ENCODE data around the gene SLC19A1. TPM values are rescaled to one million over a fixed set of nuclear protein-coding genes. Genes with fewer than 3 reads are reported as not detected.
"Not testable (repeated sequence)": the region's sequence is repeated elsewhere in the genome, so short reads cannot be mapped to it uniquely, and the experiment has no call there.

Gene SLC19A1
- total RNA-seq, 4 donors from 2014 or later: 7.6 to 12.8 (median 10.3) TPM; not detected in 1

DNA sequence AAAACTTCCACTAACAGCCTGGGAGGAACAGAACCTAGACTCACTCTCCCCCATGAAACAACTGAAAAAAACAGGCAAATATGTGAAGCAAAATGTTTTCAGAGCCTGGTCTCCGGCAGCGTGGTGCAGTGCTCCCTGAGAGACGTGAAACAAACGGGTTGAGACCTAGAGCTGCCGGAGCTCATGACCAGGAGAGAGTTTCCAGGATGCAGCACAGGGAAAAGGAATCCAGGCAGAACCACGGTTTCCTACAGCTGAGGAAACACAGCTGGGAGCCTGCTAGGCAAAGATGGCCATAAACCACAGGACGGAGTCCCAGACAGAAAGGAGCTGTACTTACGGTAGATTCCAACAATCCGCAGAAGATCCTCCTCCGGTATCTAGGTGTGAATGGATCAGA is 20.2 kb upstream of the SLC19A1 start:
- H3K4me1 ChIP-seq: no peaks in the 10 kb centered on the region
- no peak overlapping the region for H3K27ac ChIP-seq
- TF ChIP-seq, protein P1, sequence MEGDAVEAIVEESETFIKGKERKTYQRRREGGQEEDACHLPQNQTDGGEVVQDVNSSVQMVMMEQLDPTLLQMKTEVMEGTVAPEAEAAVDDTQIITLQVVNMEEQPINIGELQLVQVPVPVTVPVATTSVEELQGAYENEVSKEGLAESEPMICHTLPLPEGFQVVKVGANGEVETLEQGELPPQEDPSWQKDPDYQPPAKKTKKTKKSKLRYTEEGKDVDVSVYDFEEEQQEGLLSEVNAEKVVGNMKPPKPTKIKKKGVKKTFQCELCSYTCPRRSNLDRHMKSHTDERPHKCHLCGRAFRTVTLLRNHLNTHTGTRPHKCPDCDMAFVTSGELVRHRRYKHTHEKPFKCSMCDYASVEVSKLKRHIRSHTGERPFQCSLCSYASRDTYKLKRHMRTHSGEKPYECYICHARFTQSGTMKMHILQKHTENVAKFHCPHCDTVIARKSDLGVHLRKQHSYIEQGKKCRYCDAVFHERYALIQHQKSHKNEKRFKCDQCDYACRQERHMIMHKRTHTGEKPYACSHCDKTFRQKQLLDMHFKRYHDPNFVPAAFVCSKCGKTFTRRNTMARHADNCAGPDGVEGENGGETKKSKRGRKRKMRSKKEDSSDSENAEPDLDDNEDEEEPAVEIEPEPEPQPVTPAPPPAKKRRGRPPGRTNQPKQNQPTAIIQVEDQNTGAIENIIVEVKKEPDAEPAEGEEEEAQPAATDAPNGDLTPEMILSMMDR (IDR thresholded peaks at IDR 0.05): no peak
- no peak for TF ChIP-seq POLR2A (IDR thresholded peaks at IDR 0.05)
- no peaks in the 10 kb centered on the region for H3K9me3 ChIP-seq
- DNase-seq: no peak
- no peaks in the 10 kb centered on the region for H3K36me3 ChIP-seq
- H3K27me3 ChIP-seq: no peaks in the 10 kb centered on the region
- H3K4me3 ChIP-seq: no peak overlapping the region
- intact Hi-C loops (cut with DNase I; ENCODE audit: low total_unique reads): no loop called here

DNA sequence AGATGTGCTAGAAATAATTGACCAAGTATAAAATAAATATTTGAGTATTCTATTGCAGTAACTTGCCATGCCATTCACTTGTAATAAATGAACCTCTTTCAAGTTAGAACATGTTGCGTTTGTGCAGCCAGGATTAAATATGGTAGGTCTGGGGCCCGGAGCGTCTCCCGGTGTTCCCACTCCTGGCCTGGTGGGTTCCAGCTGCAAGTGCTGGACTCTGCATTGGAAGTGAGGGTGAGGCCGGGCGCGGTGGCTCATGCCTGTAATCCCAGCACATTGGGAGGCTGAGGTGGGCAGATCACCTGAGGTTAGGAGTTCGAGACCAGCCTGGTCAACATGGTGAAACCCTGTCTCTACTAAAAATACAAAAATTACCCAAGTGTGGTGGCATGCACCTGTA is 19.0 kb upstream of the SLC19A1 start:
- H3K36me3 ChIP-seq; H3K4me1 ChIP-seq; intact Hi-C loops (cut with DNase I; ENCODE audit: low total_unique reads); H3K27ac ChIP-seq; H3K9me3 ChIP-seq; H3K4me3 ChIP-seq; H3K27me3 ChIP-seq: not testable (repeated sequence)
- DNase-seq: peak in 1 of 2 donors; percentile 1

DNA sequence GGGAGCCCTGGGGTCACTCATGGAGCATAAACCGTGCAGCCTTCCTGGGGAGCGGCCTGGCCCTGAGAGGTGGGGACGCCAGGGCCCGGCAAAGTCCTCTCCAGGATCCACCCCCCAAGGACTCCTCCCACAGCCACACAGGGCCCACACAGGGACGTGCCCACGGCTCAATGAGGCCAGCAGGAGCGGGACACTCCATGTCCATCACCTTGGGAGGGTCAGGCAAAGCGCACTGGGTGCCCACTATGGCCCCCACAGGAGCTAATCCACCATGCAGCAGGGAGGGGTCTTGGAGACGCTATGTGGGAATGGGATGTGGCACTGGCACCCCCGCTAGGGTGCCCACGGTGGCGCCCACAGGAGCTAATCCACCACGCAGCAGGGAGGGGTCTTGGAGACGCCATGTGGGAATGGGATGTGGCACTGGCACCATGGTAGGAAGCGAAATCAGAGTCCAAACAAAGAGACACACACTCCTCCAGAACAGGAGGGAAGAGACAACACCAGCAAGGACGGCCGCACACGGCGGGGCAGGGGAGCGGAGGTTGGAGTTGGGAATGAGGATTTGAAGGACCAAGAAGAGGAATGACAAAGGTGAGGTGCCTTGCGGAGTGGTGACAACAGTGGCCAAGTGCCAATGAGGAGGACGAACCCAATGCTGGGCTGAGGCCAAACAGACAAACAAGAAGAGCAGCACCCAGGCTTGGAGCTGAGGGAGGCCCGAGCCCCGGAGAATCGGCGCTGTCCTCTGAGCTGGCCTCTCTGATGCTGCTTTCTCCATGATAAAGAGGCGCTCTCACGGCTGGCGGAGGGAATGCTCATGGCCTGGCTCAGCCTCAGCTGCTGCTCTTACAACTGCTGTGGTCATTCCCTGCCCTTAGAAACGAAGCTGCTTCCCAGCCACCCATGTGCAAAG is 18.1 kb upstream of the SLC19A1 start:
- H3K27ac ChIP-seq: no peak overlapping the region
- peak in 1 of 2 donors; percentile 7 for DNase-seq
- no peaks in the 10 kb centered on the region for H3K9me3 ChIP-seq
- no peaks in the 10 kb centered on the region for H3K36me3 ChIP-seq
- intact Hi-C loops (cut with DNase I; ENCODE audit: low total_unique reads): no loop called here
- no peak overlapping the region for H3K4me3 ChIP-seq
- TF ChIP-seq, protein P1 (IDR thresholded peaks at IDR 0.05): no peak
- TF ChIP-seq POLR2A (IDR thresholded peaks at IDR 0.05): no peak
- no peaks in the 10 kb centered on the region for H3K27me3 ChIP-seq
- no peaks in the 10 kb centered on the region for H3K4me1 ChIP-seq

DNA sequence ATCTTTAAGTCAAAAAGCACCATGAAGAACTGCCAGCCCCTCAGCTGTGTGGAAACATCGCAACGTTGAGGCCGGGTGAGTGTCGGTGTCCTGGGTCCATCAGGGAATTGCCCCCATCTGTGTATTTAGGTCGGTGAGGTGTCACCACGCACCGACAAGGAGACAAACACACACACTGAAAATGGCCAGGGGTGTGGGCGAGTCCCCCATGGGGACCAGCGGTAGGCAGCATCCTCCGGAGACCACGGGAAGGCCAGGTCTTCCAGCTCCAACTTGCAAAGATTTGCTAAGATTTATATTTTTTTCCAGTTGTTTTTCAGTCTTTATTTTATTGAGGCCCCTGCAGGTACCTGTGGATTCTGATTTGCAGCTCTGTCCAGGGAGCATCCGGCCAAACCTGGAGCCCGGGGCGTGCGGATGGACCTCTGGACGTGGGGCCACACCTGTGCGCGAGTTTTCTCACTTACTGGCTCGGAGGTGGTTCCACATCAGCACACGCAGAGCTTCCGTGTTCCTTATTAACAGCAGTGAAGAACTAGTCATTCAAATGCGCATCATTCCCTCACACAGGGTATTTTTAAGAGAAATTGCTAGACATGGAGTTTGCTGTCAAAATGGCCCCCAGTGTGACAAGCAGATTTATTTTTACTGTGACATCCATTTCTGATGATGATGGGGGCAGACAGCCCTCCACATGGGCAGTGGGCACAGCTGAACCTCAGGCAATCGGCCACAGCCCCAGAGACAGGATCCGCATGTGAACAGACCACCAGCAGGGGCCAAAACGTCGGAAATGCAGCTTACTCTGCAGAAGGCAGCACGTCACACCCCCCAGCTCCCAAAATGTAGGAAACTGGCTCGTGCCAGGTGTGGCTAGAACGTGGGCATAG is 17.2 kb upstream of the SLC19A1 start:
- TF ChIP-seq POLR2A (IDR thresholded peaks at IDR 0.05): no peak
- TF ChIP-seq, protein P1 (IDR thresholded peaks at IDR 0.05): no peak
- no peaks in the 10 kb centered on the region for H3K36me3 ChIP-seq
- intact Hi-C loops (cut with DNase I; ENCODE audit: low total_unique reads): no loop called here
- no peak overlapping the region for H3K27ac ChIP-seq
- no peak overlapping the region for H3K4me3 ChIP-seq
- no peaks in the 10 kb centered on the region for H3K9me3 ChIP-seq
- no peaks in the 10 kb centered on the region for H3K4me1 ChIP-seq
- DNase-seq: peak in 1 of 2 donors; percentile 9
- H3K27me3 ChIP-seq: no peaks in the 10 kb centered on the region

DNA sequence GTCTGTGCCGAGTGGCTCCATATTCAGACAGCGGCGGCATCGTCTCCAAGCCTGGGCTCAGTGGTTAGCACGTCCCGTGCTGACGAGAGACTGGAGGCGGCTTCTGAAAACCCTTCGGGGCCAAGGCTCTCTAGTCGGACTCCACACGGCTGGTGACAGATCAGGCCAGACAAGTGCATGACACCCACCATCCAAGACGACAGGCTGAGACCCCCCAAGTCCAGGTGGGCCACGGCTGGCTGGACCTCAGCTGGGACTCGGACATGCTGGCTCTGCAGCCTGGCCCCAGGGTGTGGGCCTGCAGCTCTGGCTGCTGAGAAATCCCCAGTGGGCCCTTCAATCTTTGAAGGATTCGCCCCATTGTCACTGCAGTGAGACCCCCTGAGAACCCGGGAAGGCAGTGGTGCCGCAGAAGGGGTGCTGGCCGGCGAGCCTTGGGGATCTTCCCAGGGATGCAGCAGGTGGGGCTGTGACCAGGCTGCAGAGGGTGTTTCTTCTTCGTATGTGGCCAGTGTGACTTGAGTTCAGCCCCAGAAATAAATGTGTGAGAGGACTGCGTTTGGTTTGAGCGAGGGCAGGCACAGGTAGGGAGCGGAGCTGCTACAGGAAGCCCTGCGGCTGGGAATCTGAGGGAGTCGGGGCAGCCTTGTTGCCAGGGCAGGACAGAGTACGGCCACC is 15.9 kb upstream of the SLC19A1 start:
- Histone ChIP-seq H3K27ac (no peak overlapping the region), H3K9me3 (no peaks in the 10 kb centered on the region), H3K4me3 (no peak overlapping the region), H3K36me3 (no peaks in the 10 kb centered on the region), H3K27me3 (no peaks in the 10 kb centered on the region), H3K4me1 (no peaks in the 10 kb centered on the region)
- DNase-seq: peak; percentile 8 to 9
- intact Hi-C loops (cut with DNase I; ENCODE audit: low total_unique reads): no loop called here
- TF ChIP-seq POLR2A (IDR thresholded peaks at IDR 0.05): no peak
- TF ChIP-seq, protein P1 (IDR thresholded peaks at IDR 0.05): no peak
